Hematopoietic multipotent progenitor cell treated with erythropoietin and hydrocortisone succinate and interleukin-3 and kit ligand, for 8 days (in vitro differentiated cells): ENCODE results near the gene PCDHA7.
"Not testable (repeated sequence)": the region's sequence is repeated elsewhere in the genome, so short reads cannot be mapped to it uniquely, and the experiment has no call there.

Experiments
- DNase-seq: peaks from one replicate; pipeline ENCODE4 v3.0.0-alpha.2; 2015

Gene PCDHA7

DNA sequence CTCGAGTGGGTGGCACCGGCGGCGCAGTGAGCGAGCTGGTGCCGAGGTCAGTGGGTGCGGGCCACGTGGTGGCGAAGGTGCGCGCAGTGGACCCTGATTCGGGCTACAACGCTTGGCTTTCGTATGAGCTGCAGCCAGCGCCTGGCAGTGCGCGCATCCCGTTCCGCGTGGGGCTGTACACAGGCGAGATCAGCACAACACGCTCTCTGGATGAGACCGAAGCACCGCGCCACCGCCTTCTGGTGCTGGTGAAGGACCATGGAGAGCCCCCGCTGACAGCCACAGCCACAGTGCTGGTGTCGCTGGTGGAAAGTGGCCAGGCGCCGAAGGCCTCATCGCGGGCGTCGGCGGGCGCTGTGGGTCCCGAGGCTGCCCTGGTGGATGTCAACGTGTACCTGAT is 10.6 kb upstream of the PCDHA7 start:
- no peak for DNase-seq

DNA sequence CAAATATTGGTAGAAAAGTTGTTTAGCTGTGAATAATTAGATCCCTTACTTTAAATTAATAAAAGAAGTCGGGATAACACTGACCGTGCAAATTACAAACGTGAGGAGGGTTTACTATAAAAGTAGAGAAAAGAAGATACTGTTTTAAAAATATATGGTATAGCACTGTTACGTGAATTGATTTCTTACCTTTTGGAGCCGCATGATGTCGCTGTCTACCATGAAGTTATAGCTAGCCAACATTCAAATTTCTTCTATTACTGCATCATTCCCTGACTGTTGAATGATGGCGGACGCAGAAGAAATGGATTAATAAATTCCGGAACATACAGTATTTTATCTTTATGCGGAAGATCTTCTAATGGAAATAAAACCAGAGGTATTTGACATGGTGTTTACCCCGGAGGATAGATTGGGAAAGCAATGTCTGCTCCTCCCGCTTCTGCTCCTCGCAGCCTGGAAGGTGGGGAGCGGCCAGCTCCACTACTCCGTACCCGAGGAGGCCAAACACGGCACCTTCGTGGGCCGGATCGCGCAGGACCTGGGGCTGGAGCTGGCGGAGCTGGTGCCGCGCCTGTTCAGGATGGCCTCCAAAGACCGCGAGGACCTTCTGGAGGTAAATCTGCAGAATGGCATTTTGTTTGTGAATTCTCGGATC is 6.2 kb upstream of the PCDHA7 start, which contains the start of gene PCDHA6:
Gene PCDHA6 (plus strand): TSS at position 257 of the 658 bp plus-strand sequence. CDS start 132 bp downstream, at position 389.
- DNase-seq = no peak

DNA sequence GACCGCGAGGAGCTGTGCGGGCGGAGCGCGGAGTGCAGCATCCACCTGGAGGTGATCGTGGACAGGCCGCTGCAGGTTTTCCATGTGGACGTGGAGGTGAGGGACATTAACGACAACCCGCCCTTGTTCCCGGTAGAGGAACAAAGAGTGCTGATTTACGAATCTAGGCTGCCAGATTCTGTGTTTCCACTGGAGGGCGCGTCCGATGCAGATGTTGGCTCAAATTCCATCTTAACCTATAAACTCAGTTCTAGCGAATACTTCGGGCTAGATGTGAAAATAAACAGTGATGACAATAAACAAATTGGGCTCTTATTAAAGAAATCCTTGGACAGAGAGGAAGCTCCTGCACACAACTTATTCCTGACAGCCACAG is 5.7 kb upstream of the PCDHA7 start:
- DNase-seq = no peak

DNA sequence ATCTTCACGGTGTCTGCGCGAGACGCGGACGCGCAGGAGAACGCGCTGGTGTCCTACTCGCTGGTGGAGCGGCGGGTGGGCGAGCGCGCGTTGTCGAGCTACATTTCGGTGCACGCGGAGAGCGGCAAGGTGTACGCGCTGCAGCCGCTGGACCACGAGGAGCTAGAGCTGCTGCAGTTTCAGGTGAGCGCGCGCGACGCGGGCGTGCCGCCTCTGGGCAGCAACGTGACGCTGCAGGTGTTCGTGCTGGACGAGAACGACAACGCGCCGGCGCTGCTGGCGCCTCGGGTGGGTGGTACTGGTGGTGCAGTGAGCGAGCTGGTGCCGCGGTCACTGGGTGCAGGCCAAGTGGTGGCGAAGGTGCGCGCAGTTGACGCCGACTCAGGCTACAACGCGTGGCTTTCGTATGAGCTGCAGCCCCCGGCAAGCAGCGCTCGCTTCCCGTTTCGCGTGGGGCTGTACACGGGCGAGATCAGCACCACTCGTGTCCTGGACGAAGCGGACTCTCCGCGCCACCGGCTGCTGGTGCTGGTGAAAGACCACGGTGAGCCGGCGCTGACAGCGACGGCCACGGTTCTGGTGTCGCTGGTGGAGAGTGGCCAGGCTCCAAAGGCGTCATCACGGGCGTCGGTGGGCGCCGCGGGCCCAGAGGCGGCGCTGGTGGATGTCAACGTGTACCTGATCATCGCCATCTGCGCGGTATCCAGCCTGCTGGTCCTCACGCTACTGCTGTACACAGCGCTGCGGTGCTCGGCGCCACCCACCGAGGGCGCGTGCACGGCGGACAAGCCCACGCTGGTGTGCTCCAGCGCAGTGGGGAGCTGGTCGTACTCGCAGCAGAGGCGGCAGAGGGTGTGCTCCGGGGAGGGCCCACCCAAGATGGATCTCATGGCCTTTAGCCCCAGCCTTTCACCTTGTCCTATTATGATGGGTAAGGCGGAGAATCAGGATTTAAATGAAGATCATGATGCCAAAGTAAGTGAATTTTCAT is 4.3 kb upstream of the PCDHA7 start:
- not testable (repeated sequence) for DNase-seq

DNA sequence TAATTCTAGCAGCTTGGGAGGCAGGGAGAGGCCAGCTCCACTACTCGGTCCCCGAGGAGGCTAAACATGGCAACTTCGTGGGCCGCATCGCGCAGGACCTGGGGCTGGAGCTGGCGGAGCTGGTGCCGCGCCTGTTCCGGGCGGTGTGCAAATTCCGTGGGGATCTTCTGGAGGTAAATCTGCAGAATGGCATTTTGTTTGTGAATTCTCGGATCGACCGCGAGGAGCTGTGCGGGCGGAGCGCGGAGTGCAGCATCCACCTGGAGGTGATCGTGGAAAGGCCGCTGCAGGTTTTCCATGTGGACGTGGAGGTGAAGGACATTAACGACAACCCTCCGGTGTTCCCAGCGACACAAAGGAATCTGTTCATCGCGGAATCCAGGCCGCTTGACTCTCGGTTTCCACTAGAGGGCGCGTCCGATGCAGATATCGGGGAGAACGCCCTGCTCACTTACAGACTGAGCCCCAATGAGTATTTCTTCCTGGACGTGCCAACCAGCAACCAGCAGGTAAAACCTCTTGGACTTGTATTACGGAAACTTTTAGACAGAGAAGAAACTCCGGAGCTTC is 455 bp downstream of the PCDHA7 start:
- DNase-seq = not testable (repeated sequence)

DNA sequence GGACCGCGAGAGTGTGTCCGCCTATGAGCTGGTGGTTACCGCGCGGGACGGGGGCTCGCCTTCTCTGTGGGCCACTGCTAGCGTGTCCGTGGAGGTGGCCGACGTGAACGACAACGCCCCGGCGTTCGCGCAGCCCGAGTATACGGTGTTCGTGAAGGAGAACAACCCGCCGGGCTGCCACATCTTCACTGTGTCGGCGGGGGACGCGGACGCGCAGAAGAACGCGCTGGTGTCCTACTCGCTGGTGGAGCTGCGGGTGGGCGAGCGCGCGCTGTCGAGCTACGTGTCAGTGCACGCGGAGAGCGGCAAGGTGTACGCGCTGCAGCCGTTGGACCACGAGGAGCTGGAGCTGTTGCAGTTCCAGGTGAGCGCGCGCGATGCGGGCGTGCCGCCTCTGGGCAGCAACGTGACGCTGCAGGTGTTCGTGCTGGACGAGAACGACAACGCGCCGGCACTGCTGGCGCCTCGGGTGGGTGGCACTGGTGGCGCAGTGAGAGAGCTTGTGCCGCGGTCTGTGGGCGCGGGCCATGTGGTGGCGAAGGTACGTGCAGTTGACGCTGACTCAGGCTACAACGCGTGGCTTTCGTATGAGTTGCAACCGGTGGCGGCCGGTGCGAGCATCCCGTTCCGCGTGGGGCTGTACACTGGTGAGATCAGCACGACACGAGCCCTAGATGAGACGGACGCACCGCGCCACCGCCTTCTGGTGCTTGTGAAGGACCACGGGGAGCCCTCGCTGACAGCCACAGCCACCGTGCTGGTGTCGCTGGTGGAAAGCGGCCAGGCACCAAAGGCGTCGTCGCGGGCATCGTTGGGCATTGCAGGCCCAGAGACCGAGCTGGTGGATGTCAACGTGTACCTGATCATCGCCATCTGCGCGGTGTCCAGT is 1.8 kb downstream of the PCDHA7 start:
- no peak for DNase-seq

DNA sequence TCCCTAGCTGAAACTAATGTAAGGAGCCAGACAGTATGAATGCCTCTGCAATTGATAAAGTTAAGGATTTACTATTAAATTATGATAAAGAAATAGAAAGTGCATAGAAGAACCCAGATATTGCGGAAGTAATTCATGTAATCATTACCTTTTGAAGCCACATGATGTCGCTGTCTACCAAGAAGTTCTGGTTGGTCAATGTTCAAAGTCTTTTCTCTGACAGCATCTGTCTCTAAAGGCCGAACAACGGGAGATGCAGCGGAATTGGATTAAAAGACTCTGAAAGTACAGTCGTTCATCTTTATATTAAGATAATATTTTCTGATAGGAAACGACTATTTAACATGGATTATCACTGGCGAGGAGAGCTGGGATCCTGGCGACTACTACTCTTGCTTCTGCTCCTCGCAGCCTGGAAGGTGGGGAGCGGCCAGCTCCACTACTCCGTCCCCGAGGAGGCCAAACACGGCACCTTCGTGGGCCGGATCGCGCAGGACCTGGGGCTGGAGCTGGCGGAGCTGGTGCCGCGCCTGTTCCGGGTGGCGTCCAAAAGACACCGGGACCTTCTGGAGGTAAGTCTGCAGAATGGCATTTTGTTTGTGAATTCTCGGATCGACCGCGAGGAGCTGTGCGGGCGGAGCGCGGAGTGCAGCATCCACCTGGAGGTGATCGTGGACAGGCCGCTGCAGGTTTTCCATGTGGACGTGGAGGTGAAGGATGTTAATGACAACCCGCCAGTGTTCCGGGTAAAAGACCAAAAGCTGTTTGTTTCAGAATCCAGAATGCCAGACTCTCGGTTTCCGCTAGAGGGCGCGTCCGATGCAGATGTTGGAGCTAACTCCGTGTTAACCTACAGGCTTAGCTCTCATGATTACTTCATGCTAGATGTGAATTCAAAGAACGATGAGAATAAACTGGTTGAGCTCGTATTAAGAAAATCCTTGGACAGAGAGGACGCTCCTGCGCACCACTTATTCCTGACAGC is 7.2 kb downstream of the PCDHA7 start, which contains the start of gene PCDHA8:
Gene PCDHA8 (plus strand): TSS at position 210 of the 985 bp plus-strand sequence. CDS start 135 bp downstream, at position 345.
- peak; percentile 6 for DNase-seq

DNA sequence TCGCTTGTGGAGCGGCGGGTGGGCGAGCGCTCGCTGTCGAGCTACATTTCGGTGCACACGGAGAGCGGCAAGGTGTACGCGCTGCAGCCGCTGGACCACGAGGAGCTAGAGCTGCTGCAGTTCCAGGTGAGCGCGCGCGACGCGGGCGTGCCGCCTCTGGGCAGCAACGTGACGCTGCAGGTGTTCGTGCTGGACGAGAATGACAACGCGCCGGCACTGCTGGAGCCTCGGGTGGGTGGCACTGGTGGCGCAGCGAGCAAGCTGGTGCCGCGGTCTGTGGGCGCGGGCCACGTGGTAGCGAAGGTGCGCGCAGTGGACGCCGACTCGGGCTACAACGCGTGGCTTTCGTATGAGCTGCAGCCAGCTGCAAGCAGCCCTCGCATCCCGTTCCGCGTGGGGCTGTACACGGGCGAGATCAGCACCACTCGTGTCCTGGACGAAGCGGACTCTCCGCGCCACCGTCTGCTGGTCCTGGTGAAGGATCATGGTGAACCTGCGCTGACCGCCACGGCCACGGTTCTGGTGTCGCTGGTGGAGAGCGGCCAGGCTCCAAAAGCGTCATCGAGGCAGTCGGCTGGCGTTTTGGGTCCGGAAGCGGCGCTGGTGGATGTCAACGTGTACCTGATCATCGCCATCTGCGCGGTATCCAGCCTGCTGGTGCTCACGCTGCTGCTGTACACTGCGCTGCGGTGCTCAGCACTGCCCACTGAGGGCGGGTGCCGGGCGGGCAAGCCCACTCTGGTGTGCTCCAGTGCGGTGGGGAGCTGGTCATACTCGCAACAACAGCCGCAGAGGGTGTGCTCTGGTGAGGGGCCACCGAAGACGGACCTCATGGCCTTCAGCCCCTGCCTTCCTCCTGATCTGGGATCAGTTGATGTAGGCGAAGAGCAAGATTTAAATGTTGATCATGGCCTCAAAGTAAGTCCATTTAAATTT is 9.0 kb downstream of the PCDHA7 start:
- no peak for DNase-seq

DNA sequence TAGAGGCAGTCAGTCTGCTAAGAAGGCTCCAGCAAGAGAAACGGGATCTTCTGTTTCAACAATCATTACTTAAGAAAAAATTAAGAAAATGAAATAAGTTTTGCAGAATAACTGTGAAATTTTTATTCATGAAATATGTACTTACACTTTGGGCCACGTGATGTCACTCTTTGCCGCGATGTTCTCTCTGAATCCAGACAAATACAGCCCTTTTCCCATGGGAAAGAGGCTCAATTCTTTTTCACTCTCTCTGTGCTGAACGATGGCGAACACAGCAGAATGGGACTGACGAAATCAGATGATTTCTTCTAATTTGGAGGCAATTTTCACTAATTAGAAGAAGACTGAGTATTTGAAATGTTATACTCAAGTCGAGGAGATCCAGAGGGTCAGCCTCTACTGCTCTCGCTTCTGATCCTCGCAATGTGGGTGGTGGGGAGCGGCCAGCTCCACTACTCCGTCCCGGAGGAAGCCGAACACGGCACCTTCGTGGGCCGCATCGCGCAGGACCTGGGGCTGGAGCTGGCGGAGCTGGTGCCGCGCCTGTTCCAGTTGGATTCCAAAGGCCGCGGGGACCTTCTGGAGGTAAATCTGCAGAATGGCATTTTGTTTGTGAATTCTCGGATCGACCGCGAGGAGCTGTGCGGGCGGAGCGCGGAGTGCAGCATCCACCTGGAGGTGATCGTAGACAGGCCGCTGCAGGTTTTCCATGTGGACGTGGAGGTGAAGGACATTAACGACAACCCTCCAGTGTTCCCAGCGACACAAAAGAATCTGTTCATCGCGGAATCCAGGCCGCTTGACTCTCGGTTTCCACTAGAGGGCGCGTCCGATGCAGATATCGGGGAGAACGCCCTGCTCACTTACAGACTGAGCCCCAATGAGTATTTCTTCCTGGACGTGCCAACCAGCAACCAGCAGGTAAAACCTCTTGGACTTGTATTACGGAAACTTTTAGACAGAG is 14.4 kb downstream of the PCDHA7 start, which contains the start of gene PCDHA9:
Gene PCDHA9 (plus strand): TSS at position 244 of the 964 bp plus-strand sequence. CDS start 114 bp downstream, at position 358.
- DNase-seq = not testable (repeated sequence)

DNA sequence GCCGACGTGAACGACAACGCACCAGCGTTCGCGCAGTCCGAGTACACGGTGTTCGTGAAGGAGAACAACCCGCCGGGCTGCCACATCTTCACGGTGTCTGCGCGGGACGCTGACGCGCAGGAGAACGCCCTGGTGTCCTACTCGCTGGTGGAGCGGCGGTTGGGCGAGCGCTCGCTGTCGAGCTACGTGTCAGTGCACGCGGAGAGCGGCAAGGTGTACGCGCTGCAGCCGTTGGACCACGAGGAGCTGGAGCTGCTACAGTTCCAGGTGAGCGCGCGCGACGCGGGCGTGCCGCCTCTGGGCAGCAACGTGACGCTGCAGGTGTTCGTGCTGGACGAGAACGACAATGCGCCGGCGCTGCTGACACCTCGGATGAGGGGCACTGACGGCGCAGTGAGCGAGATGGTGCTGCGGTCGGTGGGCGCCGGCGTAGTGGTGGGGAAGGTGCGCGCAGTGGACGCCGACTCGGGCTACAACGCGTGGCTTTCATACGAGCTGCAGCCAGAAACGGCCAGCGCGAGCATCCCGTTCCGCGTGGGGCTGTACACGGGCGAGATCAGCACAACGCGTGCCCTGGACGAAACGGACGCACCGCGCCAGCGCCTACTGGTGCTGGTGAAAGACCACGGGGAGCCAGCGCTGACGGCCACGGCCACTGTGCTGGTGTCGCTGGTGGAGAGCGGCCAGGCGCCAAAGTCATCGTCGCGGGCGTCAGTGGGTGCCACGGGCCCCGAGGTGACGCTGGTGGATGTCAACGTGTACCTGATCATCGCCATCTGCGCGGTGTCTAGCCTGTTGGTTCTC is 16.0 kb downstream of the PCDHA7 start:
- DNase-seq = not testable (repeated sequence)

DNA sequence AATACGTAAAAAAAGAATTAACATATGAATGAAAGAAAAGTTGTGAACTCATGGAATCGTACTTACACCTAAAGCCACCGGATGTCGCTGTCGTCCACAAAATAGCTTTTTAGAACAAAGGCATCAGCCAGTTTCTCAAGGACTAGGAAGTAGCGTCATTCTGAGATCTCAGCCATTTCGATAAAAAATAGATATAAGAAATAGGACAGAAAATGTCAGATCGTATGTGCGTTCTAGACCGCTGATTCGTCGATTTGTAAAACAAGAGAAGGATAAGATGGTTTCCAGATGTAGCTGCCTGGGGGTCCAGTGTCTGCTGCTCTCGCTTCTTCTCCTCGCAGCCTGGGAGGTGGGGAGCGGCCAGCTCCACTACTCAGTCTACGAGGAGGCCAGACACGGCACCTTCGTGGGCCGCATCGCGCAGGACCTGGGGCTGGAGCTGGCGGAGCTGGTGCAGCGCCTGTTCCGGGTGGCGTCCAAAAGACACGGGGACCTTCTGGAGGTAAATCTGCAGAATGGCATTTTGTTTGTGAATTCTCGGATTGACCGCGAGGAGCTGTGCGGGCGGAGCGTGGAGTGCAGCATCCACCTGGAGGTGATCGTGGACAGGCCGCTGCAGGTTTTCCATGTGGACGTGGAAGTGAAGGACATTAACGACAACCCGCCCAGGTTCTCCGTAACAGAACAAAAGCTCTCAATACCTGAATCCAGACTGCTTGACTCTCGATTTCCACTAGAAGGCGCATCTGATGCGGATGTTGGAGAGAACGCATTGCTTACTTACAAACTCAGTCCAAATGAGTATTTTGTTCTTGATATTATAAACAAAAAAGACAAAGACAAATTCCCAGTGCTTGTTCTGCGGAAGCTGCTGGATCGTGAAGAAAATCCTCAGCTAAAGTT is 22.0 kb downstream of the PCDHA7 start, which contains the start of gene PCDHA10:
Gene PCDHA10 (plus strand): TSS at position 126 of the 903 bp plus-strand sequence. CDS start 152 bp downstream, at position 278.
- no peak for DNase-seq

DNA sequence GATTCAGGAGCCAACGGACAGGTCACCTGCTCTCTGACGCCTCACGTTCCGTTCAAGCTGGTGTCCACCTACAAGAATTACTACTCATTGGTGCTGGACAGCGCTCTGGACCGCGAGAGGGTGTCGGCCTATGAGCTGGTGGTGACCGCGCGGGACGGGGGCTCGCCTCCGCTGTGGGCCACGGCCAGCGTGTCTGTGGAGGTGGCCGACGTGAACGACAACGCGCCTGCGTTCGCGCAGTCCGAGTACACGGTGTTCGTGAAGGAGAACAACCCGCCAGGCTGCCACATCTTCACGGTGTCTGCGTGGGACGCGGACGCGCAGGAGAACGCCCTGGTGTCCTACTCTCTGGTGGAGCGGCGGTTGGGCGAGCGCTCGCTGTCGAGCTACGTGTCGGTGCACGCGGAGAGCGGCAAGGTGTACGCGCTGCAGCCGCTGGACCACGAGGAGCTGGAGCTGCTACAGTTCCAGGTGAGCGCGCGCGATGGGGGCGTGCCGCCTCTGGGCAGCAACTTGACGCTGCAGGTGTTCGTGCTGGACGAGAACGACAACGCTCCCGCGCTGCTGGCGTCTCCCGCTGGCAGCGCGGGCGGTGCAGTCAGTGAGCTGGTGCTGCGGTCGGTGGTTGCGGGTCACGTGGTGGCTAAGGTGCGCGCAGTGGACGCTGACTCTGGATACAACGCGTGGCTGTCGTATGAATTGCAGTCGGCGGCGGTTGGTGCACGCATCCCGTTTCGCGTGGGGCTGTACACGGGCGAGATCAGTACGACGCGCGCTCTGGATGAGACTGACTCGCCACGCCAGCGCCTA is 23.3 kb downstream of the PCDHA7 start:
- no peak for DNase-seq

DNA sequence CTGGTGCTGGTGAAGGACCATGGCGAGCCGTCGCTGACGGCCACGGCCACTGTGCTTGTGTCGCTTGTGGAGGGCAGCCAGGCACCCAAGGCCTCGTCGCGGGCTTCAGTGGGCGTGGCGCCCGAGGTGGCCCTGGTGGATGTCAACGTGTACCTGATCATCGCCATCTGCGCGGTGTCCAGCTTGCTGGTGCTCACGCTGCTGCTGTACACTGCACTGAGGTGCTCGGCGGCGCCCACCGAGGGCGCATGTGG is 23.8 kb downstream of the PCDHA7 start:
- no peak for DNase-seq

DNA sequence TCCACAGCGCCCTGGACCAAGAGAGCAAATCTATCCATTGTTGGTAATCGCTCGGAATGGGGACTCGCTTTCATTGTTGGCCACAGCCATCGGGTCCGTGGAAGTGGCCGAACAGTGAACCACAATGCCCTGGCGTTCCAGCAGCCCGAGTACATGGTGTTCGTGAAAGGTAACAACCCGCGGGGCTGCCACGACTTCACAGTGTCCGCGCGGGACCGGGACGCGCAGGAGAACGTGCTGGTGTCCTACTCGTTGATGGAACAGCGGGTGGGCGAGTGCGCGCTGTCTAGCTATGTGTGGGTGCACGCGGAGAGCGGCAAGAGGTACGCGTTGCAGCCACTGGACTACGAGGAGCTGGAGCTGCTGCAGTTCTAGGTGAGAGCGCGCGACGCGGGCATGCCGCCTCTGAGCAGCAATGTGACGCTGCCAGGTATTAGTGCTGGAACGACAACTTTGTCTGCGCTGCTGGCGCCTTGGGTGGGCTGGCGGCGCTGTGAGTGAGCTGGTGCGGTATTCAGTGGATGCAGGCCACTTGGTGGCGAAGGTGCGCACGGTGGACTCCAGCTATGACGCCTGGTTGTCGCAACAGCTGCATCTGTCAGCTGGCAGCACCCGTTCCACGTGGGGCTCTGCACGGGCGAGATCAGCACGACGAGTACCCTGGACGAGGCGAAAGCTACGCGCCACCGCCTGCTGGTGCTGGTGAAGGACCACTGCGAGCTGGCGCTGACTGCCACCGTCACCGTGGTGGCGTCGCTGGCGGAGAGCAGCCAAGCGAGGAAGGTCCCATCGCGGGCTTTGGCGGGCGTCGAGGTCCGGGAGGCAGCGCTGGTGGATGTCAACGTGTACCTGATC is 28.6 kb downstream of the PCDHA7 start:
- no peak for DNase-seq
